Kidney (tissue), 14 donors: ENCODE data around the gene ESPN. TPM values are rescaled to one million over a fixed set of nuclear protein-coding genes. Genes with fewer than 3 reads are reported as not detected.
"Not testable (repeated sequence)": the region's sequence is repeated elsewhere in the genome, so short reads cannot be mapped to it uniquely, and the experiment has no call there.

Experiments
- DNase-seq, 5 donors: peaks; one replicate each; pipeline ENCODE4 v3.0.0-alpha.2; 2013 to 2020
- FAIRE-seq: peaks from 2 replicates; lab custom pipeline; 2012; peaks lifted over from hg19 to GRCh38; lab: Jason Lieb, UNC
- H3K27ac ChIP-seq, 2 donors: one replicate each; pipeline ENCODE4 v1.7.0; 2013; ENCODE audit warnings: low read depth in 2 of 2, low read length in 2 of 2, inconsistent platforms in 1 of 2
- H3K27me3 ChIP-seq: one replicate; pipeline ENCODE4 v1.7.1; 2013; ENCODE audit warnings: low read length, inconsistent platforms; ENCODE audit not compliant: control insufficient read depth, insufficient read depth
- H3K36me3 ChIP-seq, 3 donors: one replicate each; pipeline versions ENCODE4 v1.7.0 to v1.7.1; 2013; ENCODE audit warnings: low read length in 3 of 3, control low read depth in 1 of 3, inconsistent platforms in 1 of 3; ENCODE audit not compliant: insufficient read depth in 3 of 3, control insufficient read depth in 2 of 3
- H3K4me1 ChIP-seq, 3 donors: one replicate each; pipeline versions ENCODE4 v1.7.0 to v1.7.1; 2013; ENCODE audit warnings: low read length in 3 of 3, inconsistent platforms in 1 of 3, low read depth in 1 of 3; ENCODE audit not compliant: control insufficient read depth in 2 of 3, insufficient read depth in 2 of 3
- H3K4me3 ChIP-seq, 3 donors: one replicate each; pipeline versions ENCODE4 v1.7.0 to v1.8.1; 2013; ENCODE audit warnings: low read length in 3 of 3, control low read depth in 1 of 3, inconsistent platforms in 1 of 3
- H3K9ac ChIP-seq, 3 donors: one replicate each; pipeline versions ENCODE4 v1.7.0 to v1.7.1; 2013; ENCODE audit warnings: low read length in 3 of 3, control low read depth in 1 of 3, inconsistent platforms in 1 of 3
- H3K9me3 ChIP-seq, 3 donors: one replicate each; pipeline versions ENCODE4 v1.7.0 to v1.7.1; 2013; ENCODE audit warnings: low read length in 3 of 3, control low read depth in 1 of 3, inconsistent platforms in 1 of 3; ENCODE audit not compliant: control insufficient read depth in 2 of 3, insufficient read depth in 1 of 3
- intact Hi-C: fragments of 100-400 bp; cut with DNase I; formaldehyde crosslinking; loops from one replicate; pipeline ENCODE4 v1.11.1; 2022
- polyA plus RNA-seq: library from polyadenylated mRNA; stranded (reverse); fragments of 350-450 nt; fragmentation: Illumina TruSeq; extraction: RNeasy Lipid Tissue Mini Kit (QIAGEN cat#74804); gene quantifications from one replicate; pipeline ENCODE4 v1.2.3, GENCODE V29; 2014; ENCODE audit warnings: low read depth, low replicate concordance; ENCODE audit not compliant: insufficient read depth
- total RNA-seq: library from RNA; stranded (reverse); fragmentation: NEBNext Ultra II Directional; extraction: Animal tissue kit (Norgen Biotek cat#: 25700); gene quantifications from one replicate; pipeline ENCODE4 v1.2.1, GENCODE V29; 2021
- TF ChIP-seq, protein P1 (sequence below): IDR thresholded peaks from 3 replicates; pipeline ENCODE4 v1.5.1; 2012; ENCODE audit warnings: mild to moderate bottlenecking, moderate library complexity, borderline replicate concordance; ENCODE audit not compliant: insufficient read depth; ENCODE audit errors: extremely low read depth
- donor health status: control.
- donor health status: control.
- donor health status: control.
- donor health status: control.
- donor health status: control.
- donor health status: DM: yes; HTN: yes; CAD: no.
- donor health status: Normal renal cell carcinoma (clear cell type).

The ESPN gene
- total and polyA plus RNA-seq, 2 donors from 2014 or later, result 14.2 to 112 TPM

DNA sequence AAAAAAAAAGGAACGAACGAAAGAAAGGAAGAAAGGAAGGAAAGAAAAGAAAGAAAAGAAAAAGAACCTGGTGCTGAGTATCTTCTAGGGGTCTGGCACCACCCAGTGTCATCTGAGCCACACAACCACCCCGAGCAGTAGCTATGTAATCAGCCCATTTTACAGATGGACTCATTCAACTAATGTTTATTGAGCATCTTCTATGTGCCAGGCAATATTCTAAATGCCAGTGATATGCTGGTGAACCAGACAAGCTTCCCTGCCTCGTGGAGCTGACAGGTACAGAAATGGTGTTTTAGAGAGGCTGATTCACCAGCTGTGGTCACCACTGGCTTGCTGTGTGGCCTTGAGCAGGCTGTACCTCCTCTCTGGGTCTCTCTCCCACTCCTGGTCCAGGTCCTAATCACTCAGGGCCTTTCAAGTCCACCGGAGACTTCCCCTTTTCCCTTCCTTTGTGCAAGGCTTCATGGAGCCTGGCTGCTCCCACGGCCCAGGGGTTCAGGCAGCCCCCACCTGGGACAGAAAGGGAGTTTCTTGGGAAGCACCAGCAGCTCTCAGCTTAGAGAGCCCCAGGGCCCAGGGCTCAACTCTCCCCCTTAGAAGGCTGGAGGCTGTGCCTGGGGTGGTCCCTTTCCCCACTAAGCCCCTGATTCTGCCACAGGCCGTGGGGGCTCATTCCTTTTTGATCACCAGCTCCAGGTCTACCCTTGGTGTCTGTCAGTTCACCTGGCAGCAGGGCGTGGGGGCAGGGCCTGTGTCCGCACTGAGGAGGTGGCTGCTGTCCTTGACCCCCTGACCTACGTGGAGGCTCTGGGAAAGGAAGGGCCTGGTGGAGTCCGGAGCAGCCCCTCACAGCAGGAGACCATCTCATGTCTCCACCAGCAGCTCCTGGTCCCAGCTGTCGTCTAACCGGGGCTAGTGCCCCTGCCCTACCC is 7.3 kb downstream of the ESPN start:
- H3K9me3 ChIP-seq, H3K36me3 ChIP-seq, H3K9ac ChIP-seq, H3K4me3 ChIP-seq, H3K27ac ChIP-seq, H3K27me3 ChIP-seq, H3K4me1 ChIP-seq, intact Hi-C loops, FAIRE-seq: not testable (repeated sequence)
- peak in 1 of 5 donors; percentile 48 for DNase-seq

DNA sequence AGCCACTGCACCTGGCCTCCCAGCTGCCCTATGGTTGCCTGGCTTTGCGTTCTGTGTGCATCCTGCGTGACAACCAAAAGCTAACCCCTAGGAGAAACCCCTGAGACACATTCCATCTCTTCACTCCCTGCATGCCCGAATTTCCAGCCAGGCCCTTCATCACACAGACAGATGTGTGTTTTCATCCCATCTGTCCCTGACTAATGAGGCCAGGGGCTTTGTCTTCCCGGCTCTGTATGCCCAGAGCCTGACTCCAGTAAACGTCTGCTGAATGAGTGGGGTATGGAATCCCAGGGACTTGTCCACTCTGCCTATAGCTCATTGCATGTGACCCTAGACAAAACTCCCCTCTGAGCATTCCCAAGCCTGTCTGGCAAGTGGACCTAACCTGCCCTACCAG is 9.6 kb downstream of the ESPN start:
- intact Hi-C loops, result no loop called here
- peak in 1 of 5 donors; percentile 45 for DNase-seq
- H3K4me3 ChIP-seq, result no peak overlapping the region
- H3K36me3 ChIP-seq, result no peaks in the 10 kb centered on the region
- H3K9ac ChIP-seq, result no peak overlapping the region
- no peaks in the 10 kb centered on the region for H3K9me3 ChIP-seq
- TF ChIP-seq, protein P1, sequence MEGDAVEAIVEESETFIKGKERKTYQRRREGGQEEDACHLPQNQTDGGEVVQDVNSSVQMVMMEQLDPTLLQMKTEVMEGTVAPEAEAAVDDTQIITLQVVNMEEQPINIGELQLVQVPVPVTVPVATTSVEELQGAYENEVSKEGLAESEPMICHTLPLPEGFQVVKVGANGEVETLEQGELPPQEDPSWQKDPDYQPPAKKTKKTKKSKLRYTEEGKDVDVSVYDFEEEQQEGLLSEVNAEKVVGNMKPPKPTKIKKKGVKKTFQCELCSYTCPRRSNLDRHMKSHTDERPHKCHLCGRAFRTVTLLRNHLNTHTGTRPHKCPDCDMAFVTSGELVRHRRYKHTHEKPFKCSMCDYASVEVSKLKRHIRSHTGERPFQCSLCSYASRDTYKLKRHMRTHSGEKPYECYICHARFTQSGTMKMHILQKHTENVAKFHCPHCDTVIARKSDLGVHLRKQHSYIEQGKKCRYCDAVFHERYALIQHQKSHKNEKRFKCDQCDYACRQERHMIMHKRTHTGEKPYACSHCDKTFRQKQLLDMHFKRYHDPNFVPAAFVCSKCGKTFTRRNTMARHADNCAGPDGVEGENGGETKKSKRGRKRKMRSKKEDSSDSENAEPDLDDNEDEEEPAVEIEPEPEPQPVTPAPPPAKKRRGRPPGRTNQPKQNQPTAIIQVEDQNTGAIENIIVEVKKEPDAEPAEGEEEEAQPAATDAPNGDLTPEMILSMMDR, result no peak
- FAIRE-seq, result no peak
- no peak overlapping the region for H3K27ac ChIP-seq
- no peaks in the 10 kb centered on the region for H3K27me3 ChIP-seq
- H3K4me1 ChIP-seq, result peaks cover 0 to 12% (median 0%) of the 10 kb centered on the region in 3 donors

DNA sequence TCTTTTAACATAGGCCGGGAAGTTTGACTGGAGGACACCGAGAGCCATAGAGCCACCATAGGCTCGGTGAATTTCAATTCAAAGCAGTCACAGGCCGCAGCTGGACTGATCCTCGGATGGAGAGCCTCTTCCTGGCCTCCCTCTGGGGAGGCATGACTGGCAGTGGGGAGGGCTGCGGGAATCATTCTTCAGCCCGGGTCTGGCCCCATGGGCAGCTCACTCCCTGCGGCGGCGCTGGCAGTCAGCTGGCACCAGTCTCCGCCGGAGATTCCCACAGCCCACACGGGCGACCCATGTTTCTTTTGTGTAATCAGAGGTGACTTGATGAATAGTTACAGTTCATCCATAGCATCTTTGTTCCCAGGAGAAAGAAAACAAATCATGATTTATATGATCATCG is 10.6 kb downstream of the ESPN start:
- no peak overlapping the region for H3K27ac ChIP-seq
- DNase-seq, result no peak
- H3K36me3 ChIP-seq, result no peaks in the 10 kb centered on the region
- intact Hi-C loops, result no loop called here
- H3K9ac ChIP-seq, result no peak overlapping the region
- no peaks in the 10 kb centered on the region for H3K27me3 ChIP-seq
- H3K4me3 ChIP-seq, result no peak overlapping the region
- no peak for FAIRE-seq
- H3K4me1 ChIP-seq, result peaks cover 0 to 12% (median 0%) of the 10 kb centered on the region in 3 donors
- TF ChIP-seq, protein P1, result no peak
- H3K9me3 ChIP-seq, result no peaks in the 10 kb centered on the region

DNA sequence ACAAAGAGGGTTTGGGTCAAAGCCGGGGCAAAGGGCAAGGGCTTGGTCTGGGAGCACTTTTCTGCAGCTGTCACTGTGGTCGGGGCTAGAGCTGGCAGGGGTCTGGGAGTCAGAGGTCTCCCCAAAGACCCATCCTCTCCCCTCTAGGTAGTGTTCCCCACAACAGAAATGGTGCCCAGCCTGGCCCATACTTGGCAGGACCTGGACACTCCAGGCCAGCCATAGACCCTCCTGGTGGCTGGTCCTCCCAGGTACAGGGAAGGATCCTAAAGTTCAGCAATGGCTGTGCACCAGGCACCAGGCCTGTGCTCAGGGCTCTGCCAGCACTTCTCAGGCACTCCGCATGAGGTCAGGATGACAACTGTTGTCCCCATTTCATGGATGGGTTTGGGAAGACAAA is 11.0 kb downstream of the ESPN start:
- intact Hi-C loops, result no loop called here
- DNase-seq (no peak), FAIRE-seq (no peak)
- no peaks in the 10 kb centered on the region for H3K36me3 ChIP-seq
- H3K9me3 ChIP-seq, result no peaks in the 10 kb centered on the region
- H3K4me1 ChIP-seq, result peaks cover 0 to 12% (median 0%) of the 10 kb centered on the region in 3 donors
- TF ChIP-seq, protein P1, result no peak
- H3K27ac ChIP-seq, result no peak overlapping the region
- H3K4me3 ChIP-seq, result no peak overlapping the region
- H3K9ac ChIP-seq, result no peak overlapping the region
- no peaks in the 10 kb centered on the region for H3K27me3 ChIP-seq

DNA sequence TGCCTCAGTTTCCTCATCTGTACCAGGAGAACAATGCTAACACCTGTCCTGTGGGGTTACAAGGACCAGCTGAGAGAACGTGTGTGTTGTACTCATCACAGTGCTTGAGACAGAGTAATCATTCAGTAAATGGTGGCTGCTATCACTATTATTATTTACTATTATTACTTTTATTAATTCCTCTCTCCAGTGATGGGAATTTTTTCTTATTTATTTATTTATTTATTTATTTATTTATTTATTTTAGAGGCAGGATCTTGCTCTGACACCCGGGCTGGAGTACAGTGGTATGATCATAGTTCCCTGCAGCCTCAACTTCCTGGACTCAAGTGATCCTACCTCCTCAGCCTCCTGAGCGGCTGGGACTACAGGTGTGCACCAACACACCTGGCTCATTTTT is 11.7 kb downstream of the ESPN start:
- H3K9me3 ChIP-seq, H3K9ac ChIP-seq, H3K27me3 ChIP-seq, H3K4me3 ChIP-seq, intact Hi-C loops, H3K27ac ChIP-seq, DNase-seq, H3K36me3 ChIP-seq, FAIRE-seq: not testable (repeated sequence)
- peaks cover 0 to 11% (median 0%) of the 10 kb centered on the region in 3 donors for H3K4me1 ChIP-seq
